ENCODE results near the gene PDCL2.

The PDCL2 gene

DNA sequence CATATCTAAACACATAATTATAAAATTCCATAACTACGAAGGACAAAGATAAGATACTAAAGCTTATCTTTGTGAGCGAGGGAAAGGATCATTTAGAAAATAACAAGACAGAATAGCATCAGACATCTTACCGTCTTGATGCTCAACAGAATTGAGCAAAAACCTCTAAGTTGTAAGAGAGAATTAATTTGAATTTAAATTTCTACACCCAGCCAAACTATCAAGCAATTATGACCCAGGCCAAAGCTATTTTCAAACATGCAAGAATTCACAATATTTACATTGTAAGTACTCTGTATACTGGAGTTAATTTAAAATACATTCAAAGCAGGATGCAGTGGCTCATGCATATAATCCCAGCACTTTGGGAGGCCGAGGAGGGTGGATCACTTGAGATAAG lies 61.9 kb downstream of the PDCL2 start:
- DNase-seq, result no peak
- Histone ChIP-seq H3K4me3 (ENCODE audit: low read length) (no peak overlapping the region), H3K9me3 (replicated peaks; ENCODE audit: insufficient read depth, low read length) (no peaks in the 10 kb centered on the region), H3K27me3 (replicated peaks; ENCODE audit: insufficient read depth, low read length) (no peaks in the 10 kb centered on the region), H3K36me3 (replicated peaks; ENCODE audit: insufficient read depth, low read length) (no peaks in the 10 kb centered on the region), H4K20me1 (ENCODE audit: insufficient read depth, low read length) (no peaks in the 10 kb centered on the region), H3K27ac (ENCODE audit: low read length) (no peak overlapping the region), H3K79me2 (ENCODE audit: low read length) (peaks cover 44% of the 10 kb centered on the region), H3K9me2 (replicated peaks; ENCODE audit: insufficient read depth, low read length) (no peaks in the 10 kb centered on the region), H2AFZ (ENCODE audit: low read length) (no peak overlapping the region), H3K9ac (ENCODE audit: low read length) (no peak overlapping the region), H3K4me2 (ENCODE audit: low read depth, low read length) (no peak overlapping the region), H3F3A (ENCODE audit: insufficient read depth, low read length) (no peaks in the 10 kb centered on the region), H3K4me1 (ENCODE audit: low read length) (no peaks in the 10 kb centered on the region)
- TF ChIP-seq, protein P1, sequence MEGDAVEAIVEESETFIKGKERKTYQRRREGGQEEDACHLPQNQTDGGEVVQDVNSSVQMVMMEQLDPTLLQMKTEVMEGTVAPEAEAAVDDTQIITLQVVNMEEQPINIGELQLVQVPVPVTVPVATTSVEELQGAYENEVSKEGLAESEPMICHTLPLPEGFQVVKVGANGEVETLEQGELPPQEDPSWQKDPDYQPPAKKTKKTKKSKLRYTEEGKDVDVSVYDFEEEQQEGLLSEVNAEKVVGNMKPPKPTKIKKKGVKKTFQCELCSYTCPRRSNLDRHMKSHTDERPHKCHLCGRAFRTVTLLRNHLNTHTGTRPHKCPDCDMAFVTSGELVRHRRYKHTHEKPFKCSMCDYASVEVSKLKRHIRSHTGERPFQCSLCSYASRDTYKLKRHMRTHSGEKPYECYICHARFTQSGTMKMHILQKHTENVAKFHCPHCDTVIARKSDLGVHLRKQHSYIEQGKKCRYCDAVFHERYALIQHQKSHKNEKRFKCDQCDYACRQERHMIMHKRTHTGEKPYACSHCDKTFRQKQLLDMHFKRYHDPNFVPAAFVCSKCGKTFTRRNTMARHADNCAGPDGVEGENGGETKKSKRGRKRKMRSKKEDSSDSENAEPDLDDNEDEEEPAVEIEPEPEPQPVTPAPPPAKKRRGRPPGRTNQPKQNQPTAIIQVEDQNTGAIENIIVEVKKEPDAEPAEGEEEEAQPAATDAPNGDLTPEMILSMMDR (IDR thresholded peaks at IDR 0.05; ENCODE audit: low read length), result no peak
- no peak for TF ChIP-seq EZH2phosphoT487 (IDR thresholded peaks at IDR 0.05; ENCODE audit: low read length)
- TF ChIP-seq EZH2 (optimal IDR thresholded peaks at IDR 0.05; ENCODE audit: low read depth, low read length), result no peak

DNA sequence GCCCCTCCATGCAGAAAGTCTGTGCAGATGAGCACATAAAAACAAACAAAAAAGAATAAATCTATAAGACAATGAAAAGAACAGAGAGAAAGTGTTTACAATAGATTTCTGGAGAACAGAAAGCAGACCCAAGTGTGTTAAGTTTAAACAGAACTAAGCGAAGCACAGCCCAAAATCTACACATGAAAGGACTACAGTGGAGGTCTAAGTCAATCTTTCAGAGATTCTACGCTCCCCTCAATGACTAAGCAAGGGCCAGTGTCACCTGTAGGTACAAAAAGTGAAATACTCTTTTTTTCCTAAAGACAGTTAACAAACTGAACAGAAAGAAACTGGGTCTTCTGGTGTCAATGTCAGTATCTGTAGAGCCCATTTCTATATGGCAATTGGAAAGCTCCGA lies 63.6 kb downstream of the PDCL2 start:
- H3F3A ChIP-seq (ENCODE audit: insufficient read depth, low read length), result no peaks in the 10 kb centered on the region
- TF ChIP-seq, protein P1 (IDR thresholded peaks at IDR 0.05; ENCODE audit: low read length), result no peak
- TF ChIP-seq EZH2phosphoT487 (IDR thresholded peaks at IDR 0.05; ENCODE audit: low read length) (no peak), EZH2 (optimal IDR thresholded peaks at IDR 0.05; ENCODE audit: low read depth, low read length) (no peak)
- no peaks in the 10 kb centered on the region for H3K4me1 ChIP-seq (ENCODE audit: low read length)
- DNase-seq, result no peak
- H3K9me3 ChIP-seq (replicated peaks; ENCODE audit: insufficient read depth, low read length), result no peaks in the 10 kb centered on the region
- no peaks in the 10 kb centered on the region for H3K9me2 ChIP-seq (replicated peaks; ENCODE audit: insufficient read depth, low read length)
- H3K9ac ChIP-seq (ENCODE audit: low read length), result no peak overlapping the region
- H3K4me2 ChIP-seq (ENCODE audit: low read depth, low read length), result no peak overlapping the region
- no peak overlapping the region for H3K4me3 ChIP-seq (ENCODE audit: low read length)
- peaks cover 35% of the 10 kb centered on the region for H3K79me2 ChIP-seq (ENCODE audit: low read length)
- H2AFZ ChIP-seq (ENCODE audit: low read length), result no peak overlapping the region
- H3K27ac ChIP-seq (ENCODE audit: low read length), result no peak overlapping the region
- no peaks in the 10 kb centered on the region for H3K36me3 ChIP-seq (replicated peaks; ENCODE audit: insufficient read depth, low read length)
- no peaks in the 10 kb centered on the region for H3K27me3 ChIP-seq (replicated peaks; ENCODE audit: insufficient read depth, low read length)
- no peaks in the 10 kb centered on the region for H4K20me1 ChIP-seq (ENCODE audit: insufficient read depth, low read length)

DNA sequence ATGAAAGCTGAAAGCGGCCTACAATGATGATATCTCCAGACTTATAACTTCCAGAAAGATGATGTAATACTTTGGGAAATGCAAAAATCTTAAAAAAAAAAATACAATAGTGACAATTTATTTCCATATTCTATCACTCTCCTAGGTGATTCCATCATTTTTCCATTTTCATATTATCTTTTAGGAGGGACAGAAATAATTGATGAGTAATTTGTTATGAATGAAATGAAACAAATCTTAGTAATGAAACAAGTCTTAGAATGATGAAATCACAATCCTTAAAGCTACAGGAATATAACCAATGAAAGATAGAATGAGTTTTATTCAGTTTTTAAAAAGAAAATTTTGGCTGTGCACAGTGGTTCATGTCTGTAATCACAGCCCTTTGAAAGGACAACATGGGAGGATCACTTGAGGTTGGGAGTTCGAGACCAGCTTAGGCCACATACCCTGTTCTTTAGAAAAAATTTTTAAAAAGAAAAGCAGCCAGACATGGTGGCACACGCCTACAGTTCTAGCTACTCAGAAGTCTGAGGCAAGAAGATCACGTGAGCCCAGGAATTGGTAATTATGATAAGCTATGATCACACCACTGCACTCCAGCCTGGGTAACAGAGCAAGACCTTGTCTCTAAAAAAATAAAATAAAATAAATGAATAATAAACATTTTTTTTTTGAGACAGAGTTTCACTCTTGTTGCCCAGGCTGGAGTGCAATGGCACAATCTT lies 67.0 kb downstream of the PDCL2 start:
- no peaks in the 10 kb centered on the region for H3F3A ChIP-seq (ENCODE audit: insufficient read depth, low read length)
- H3K36me3 ChIP-seq (replicated peaks; ENCODE audit: insufficient read depth, low read length), result no peaks in the 10 kb centered on the region
- no peaks in the 10 kb centered on the region for H4K20me1 ChIP-seq (ENCODE audit: insufficient read depth, low read length)
- no peak overlapping the region for H3K27ac ChIP-seq (ENCODE audit: low read length)
- no peaks in the 10 kb centered on the region for H3K9me2 ChIP-seq (replicated peaks; ENCODE audit: insufficient read depth, low read length)
- no peaks in the 10 kb centered on the region for H3K9me3 ChIP-seq (replicated peaks; ENCODE audit: insufficient read depth, low read length)
- no peak for DNase-seq
- peaks cover 25% of the 10 kb centered on the region for H3K79me2 ChIP-seq (ENCODE audit: low read length)
- no peak overlapping the region for H2AFZ ChIP-seq (ENCODE audit: low read length)
- no peak for TF ChIP-seq EZH2 (optimal IDR thresholded peaks at IDR 0.05; ENCODE audit: low read depth, low read length)
- no peak for TF ChIP-seq EZH2phosphoT487 (IDR thresholded peaks at IDR 0.05; ENCODE audit: low read length)
- TF ChIP-seq, protein P1 (IDR thresholded peaks at IDR 0.05; ENCODE audit: low read length), result no peak
- no peaks in the 10 kb centered on the region for H3K27me3 ChIP-seq (replicated peaks; ENCODE audit: insufficient read depth, low read length)
- no peak overlapping the region for H3K4me3 ChIP-seq (ENCODE audit: low read length)
- no peak overlapping the region for H3K4me2 ChIP-seq (ENCODE audit: low read depth, low read length)
- H3K4me1 ChIP-seq (ENCODE audit: low read length), result no peaks in the 10 kb centered on the region
- H3K9ac ChIP-seq (ENCODE audit: low read length), result no peak overlapping the region
